ENCODE data around the gene FXR2.
A peak's percentile ranks its signal among the peaks of the same experiment; 100 is the strongest.
"Not testable (repeated sequence)": the region's sequence is repeated elsewhere in the genome, so short reads cannot be mapped to it uniquely, and the experiment has no call there.

Gene FXR2

GRCh38 chr17:7614425-7615264 is at the start of gene FXR2:
Gene FXR2, minus strand, starts transcription at chr17:7614897. Its CDS starts 365 bp downstream, at chr17:7614532.
- peak; percentile 93 for DNase-seq

DNA sequence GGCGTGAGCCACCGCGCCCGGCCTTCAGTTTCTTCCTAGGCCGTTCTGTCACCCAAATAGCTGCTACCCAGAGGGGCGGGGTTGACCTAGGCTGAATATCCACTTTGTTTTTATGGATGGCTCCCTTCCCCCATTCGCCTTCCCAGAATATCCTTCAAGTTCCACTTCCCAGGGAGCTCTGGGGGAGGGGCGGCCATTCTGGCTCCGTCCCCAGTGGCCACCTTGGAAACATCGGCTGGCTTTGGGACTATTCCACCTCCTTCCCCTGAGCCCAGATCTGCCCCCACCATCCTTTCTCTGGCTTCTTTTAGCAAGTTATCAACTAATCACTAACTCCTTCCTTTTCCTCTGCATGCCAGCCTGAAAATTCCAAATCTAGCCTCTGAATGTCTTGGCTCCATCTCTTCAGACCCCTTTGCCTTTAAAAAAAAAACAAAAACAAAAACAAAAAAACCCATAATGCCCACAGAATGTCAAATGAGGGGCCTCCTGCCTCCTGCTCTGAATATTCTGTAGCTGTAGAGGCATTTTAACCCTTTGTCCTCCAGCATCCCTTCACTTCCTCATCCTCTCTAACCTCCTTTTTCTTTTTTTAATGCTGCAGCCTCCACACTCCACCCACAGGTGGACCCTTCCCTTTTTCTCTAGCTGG is 42.4 kb upstream of the FXR2 start:
- no peak for DNase-seq

DNA sequence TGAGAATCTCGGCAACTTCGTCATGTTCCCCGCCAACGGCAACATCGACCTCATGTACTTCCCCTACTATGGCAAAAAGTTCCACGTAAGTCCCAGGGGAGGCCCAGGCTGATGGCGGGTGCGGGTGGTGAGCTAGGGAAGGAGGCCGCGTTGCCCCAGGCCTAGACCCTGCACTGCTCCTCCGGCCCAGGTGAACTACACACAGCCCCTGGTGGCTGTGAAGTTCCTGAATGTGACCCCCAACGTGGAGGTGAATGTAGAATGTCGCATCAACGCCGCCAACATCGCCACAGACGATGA is 40.8 kb upstream of the FXR2 start:
- no peak for DNase-seq

DNA sequence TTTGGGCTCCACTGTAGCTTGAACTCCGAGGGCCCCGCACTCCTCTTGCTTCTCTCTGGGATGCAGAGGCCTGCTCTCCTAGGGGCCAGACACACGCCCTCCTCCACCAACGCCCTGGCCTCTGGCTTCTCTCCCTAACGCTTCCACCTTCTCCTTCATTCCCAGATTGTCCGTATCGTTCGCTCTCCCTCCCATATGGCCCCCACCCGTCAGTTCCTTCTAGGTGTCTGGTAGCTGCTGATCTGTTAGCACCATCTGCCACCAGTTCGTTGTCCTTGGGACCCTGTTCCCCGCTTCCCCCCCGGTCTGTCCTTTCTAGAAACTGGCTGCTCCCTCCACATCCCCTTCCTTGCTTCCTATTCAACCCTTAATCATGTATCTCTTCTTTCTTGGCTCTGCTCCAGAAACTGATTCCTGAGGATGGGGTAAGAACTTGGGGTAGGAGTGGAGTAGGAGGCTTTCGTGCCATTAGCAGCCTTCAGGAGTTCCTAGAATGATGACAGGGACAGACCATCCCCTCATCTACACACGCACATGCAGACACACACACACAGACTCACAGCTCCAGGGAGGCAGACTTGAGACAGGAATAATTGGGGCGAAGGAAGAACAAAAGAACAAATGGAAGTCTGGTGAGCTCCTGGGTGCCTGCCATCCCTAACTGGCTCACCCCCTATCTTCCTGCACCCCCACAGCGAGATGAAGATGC is 40.3 kb upstream of the FXR2 start:
- peak; percentile 19 to 55 for DNase-seq

DNA sequence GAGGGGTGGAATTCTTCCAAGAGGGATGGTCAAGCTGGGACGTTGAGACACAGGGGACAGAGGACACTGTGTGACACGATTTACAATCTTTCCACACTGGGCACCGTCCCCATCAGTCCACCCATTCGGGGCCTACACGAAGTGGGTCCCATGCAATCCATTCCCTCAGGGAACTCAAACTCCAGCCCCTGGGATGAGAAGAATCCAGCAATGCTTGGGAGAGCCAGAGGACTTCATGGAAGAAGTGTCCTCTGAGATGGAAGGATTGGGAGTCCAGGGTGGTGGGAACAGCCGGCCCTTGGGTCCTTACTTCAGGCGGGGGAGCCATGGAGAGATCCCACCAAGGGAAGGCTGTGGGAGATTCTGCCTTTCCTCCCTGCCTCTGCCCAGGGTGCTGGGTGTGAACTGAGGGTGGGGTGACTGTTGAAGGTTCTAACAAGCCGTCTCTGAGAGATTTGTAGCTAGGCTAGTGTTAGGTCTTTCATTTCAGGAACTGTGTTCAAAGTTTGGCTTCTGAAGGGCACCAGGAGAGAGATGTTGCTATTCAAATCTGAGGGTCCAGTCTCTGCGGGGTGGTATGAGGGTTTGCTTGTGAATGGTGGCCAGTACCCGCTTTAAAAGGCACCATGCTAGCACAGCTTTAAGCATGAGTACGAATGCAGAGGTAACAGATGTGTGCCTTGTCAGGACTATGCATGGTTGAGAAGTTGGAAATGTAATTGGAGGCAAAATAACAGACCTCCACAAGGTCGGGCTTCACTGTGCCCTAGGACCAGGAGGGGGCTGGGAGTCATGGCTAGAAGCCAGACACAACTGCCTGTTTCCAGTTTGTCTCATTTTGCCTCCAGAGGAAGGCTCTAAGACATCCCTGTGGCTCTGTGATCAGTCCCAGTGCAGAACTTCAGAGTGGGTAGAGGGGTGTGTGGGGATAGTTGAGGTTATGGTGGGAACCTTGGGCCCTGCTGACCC is 38.0 kb upstream of the FXR2 start:
- no peak for DNase-seq

DNA sequence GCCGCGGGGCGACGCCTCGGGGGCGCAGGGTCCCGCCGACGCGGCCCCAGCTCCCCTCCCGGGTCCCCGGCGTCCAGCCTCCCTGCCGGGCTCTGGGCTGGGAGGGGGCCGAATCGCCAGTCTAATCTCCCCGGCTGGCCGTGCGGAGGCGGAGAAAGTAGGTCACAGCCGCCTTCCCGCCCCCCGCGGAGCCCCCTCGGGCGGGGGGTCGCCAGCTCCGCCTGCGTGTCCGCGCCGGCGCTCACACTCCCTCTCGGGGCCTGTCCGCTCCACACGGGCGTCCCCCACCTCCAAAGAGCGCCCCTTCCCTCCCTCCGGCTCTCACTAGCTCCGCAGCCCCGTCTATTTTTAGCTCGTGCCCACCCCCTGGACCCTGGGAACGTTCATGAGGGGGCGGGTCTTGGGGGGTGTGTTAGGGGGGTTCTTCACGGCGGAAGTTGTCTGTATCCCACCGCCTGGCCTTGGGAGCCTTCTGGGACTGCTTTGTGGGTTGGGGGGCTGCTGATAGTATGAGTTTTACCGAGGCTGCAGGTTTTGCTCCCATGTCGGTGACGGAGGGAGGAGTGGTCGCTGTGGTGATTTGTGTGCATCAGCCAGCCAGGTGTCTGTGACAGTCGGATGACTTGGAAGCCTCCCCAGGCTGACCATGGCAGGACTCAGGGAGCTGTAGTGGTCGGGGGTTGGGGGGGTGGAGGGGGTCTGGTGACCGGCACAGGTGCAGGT is 37.1 kb upstream of the FXR2 start:
- no peak for DNase-seq

DNA sequence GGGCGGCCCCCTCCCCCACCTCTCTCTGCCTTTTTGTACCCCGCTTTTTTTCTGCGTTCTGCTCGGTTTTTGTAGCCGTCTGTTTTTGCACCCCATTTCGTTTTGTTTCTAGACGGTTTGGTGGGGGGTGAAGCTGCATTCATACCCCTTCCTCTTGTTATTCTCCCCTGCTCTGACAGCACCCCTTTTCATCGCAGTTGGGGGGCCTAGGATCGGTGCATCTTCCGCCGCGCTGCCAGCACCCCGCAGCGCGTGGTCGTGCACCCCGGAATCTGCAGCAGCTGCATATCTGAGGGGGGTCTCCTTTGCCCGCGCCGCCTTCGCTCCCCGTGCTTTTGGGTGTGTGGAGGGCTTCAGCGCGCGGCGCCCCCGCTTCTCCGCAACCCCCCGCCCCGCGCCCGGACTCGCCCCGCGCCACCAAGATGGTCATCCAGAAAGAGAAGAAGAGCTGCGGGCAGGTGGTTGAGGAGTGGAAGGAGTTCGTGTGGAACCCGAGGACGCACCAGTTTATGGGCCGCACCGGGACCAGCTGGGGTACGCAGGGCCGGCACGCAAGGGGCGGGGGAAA is 36.5 kb upstream of the FXR2 start:
- DNase-seq, result no peak

DNA sequence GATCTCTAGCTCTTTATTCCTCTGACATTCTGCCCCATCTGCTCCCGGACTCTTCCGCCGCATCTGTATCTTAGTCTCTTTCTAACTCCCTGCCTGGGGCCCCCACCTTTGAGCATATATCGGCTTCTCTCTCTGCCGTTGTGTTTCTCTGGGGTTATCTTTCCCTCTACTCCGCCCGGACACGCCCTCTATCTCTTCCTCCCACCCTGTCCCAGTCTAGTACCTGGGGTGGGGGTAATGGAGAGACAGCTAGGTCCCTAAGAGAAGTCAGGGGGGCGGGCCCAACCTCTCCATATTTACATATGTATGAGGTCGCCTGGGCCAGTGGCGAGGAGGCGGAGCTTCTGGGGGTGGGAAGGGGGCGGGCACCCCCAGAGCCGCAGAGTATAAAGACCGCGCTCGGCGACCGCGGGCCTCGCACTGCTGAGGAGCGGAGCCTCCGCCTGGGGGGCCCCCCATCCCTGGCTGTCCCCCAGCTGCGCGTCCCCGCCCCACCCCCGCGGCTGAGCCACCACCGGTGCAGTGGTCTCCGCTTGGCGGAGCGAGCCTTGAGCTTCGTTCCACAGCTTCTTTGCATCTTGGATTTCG is 35.9 kb upstream of the FXR2 start, which contains the start of gene ATP1B2:
ATP1B2 (plus strand) TSS at position 418 of the 588 bp plus-strand sequence. CDS start 593 bp downstream, outside the sequence.
- peak; percentile 73 to 84 for DNase-seq

GRCh38 chr17:7647018-7647417 is 32.3 kb upstream of the FXR2 start:
- no peak for DNase-seq

DNA sequence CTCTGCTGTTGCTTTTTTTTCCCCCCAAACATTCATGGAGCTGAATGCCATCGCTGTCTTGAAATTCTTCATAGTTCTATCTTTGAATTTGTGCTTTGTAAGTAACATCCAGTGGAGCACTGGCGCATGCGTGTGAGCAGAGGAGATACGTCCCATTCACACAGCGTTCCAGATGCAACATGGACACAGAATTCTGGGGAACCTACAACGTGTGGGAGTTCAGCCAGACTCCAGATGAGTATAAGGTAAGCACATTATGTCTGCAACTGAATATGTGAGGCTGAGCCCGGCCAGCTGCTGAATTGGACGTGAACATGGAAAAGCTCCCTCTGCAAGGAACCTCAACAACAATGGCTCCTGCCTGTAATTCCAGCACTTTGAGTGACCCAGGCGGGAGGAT is 31.8 kb upstream of the FXR2 start:
- DNase-seq, result no peak

DNA sequence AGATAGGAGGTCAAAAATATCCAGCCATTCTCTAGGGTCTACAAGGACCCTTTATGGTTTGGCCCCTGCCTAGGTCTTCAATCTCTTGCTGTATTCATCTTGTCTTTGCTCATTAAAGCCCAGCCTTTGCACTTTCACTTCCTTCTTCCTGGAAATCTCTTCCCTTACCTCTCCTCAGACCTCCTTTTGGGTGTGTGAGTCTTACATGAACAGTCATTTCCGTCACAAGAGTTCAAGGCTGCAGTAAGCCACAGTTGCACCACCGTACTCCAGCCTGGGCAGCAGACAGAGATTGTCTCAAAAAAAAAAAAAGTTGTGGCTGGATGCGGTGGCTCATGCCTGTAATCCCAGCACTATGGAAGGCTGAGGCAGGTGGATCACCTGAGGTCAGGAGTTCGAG is 30.1 kb upstream of the FXR2 start:
- no peak for DNase-seq

DNA sequence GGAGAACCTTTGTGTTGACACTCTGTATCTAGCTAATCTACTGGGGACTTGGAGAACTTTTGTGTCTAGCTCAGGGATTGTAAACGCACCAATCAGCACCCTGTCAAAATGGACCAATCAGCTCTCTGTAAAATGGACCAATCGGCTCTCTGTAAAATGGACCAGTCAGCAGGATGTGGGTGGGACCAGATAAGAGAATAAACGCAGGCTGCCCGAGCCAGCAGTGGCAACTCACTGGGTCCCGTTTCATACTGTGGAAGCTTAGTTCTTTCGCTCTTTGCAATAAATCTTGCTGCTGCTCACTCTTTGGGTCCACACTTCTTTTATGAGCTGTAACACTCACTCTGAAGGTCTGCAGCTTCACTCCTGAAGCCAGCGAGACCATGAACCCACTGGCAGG is 26.9 kb upstream of the FXR2 start:
- not testable (repeated sequence) for DNase-seq

GRCh38 chr17:7640783-7641182 is 26.1 kb upstream of the FXR2 start:
- DNase-seq, result no peak

DNA sequence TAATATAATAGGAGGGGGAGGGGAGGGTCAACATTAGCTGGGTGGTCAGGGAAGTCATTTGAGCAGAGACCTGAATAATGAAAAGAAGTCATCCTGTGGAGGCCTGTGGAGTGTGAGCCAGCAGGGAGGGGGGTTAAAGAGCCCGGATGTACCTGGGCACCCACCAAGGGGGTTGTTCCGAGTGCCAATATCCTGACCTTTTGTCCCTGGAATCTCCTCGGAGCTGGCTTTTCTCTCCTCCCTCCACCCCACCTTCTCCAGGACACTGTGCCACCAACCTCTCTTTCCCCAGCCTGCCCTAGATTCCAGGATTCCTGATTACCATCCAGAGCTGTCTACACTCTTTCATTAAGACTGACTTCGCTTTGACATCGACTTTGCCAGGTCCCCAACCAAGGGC is 21.5 kb upstream of the FXR2 start:
- DNase-seq, result no peak

DNA sequence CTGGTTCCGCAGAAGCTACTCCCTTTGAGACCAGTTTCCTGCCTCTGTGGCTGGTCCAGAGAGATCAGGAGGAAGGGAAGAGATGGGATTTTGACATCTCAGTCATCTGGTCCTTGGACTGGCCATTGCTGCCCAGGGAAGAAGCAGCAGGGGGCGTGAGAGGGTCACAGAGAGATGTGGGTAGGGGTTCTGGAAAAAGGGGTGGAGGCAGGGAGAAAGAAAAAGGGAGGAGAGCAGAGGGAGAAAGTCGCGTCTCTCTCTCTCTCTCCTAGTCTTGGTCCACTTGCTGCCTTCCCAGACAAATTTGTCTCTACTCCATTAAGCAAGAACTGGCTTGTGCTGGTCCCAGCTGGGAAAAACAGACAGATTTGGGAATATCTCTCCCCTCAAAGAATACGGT is 19.7 kb upstream of the FXR2 start:
- peak in 1 of 2 experiments; percentile 53 for DNase-seq

- DNase-seq, result no peak
Measured at GRCh38 chr17:7633093-7633492, 18.4 kb upstream of the FXR2 start.

GRCh38 chr17:7632492-7632894 is 17.8 kb upstream of the FXR2 start:
- peak in 1 of 2 experiments; percentile 29 for DNase-seq

DNA sequence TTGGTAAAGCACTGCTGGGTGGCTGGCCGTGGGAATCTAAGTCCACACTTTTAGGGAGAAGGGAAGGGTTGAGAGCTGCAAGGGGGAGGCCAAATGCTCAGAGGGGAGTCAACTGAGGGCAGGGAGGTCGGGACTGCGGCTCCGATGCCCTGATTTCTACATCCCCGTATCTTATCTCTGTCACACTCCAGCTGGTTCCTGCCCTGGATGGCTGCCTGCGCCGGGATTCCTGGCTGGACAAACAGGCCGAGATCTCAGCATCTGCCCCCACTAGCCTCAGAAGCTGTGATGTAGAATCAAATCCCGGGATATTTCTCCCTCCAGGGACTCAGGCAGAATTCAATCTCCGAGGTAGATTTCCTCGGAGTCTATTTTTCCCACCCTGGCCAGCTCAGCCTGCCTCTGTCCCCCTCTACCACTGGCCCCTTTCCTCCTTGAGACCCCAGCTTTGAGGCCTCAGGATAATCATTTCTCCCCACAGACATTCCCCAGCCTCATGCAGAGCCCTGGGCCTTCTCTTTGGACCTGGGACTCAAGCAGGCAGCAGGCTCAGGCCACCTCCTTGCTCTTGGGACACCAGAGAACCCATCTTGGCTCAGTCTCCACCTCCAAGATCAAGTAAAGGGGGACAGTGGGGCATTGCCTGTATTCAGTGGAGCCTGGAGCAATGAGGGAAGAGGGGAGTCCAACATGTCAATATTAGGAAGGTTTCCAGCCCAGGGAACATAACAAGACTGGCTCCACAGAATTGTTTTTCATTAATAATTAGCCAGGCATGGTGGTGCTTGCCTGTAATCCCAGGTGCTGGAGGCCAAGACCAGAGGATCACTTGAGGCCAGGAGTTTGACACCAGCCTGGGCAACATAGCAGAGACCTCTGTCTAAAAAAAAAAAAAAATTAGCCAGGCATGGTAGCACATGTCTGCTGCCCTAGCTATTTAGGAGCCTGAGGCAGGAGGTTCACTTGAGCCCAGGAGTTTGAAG is 17.0 kb upstream of the FXR2 start:
- no peak for DNase-seq

- DNase-seq, result no peak
Measured at GRCh38 chr17:7629939-7630571, 15.4 kb upstream of the FXR2 start, which contains the start of gene SHBG. Gene SHBG, plus strand, starts transcription at chr17:7630135. Its CDS starts 38 bp downstream, at chr17:7630173.

All from NCI-H524 (cell line).